Activated effector memory CD4-positive, alpha-beta T cell treated with anti-CD3 and anti-CD28 coated beads, Interleukin-2, amount 50 U/mL, for 16 hours (primary cell): ENCODE data around the gene EIF4E2.
"Not testable (repeated sequence)": the region's sequence is repeated elsewhere in the genome, so short reads cannot be mapped to it uniquely, and the experiment has no call there.

Experiments
- DNase-seq: peaks from one replicate; pipeline ENCODE4 v3.0.0-alpha.2; 2020

The EIF4E2 gene

DNA sequence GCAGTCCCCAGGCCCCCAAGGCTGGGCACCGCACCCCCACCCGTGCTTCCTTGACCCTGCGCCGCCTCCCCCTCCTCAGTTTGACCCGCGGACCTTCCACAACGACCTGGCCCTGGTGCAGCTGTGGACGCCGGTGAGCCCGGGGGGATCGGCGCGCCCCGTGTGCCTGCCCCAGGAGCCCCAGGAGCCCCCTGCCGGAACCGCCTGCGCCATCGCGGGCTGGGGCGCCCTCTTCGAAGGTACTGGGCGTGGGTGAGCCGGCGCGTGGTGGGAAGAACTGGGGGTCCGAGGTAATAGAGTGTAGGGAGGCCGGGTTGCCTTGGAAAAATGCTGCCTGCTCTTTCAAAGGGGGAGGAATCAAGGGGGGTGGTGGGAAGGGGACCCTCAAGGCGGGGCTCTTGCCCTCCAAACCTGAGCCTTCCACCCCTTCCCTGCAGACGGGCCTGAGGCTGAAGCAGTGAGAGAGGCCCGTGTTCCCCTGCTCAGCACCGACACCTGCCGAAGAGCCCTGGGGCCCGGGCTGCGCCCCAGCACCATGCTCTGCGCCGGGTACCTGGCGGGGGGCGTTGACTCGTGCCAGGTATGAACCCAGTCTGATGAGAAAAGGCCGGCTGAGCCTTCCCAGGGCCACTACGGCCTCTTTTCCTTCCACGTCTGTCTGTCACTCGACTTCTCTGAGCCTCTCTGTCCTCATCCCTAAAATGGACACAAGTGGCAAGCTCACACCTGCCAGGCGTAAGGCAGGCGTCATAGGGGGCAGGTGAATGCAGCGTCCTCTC, 27.7 kb upstream of the EIF4E2 start:
- no peak for DNase-seq

DNA sequence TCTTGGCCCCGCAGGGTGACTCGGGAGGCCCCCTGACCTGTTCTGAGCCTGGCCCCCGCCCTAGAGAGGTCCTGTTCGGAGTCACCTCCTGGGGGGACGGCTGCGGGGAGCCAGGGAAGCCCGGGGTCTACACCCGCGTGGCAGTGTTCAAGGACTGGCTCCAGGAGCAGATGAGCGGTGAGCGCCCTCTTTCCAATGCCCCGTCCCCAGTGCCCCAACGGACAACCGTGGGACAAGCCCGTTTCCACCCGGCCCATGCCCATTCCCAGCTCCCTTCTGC, 27.1 kb upstream of the EIF4E2 start:
- no peak for DNase-seq

DNA sequence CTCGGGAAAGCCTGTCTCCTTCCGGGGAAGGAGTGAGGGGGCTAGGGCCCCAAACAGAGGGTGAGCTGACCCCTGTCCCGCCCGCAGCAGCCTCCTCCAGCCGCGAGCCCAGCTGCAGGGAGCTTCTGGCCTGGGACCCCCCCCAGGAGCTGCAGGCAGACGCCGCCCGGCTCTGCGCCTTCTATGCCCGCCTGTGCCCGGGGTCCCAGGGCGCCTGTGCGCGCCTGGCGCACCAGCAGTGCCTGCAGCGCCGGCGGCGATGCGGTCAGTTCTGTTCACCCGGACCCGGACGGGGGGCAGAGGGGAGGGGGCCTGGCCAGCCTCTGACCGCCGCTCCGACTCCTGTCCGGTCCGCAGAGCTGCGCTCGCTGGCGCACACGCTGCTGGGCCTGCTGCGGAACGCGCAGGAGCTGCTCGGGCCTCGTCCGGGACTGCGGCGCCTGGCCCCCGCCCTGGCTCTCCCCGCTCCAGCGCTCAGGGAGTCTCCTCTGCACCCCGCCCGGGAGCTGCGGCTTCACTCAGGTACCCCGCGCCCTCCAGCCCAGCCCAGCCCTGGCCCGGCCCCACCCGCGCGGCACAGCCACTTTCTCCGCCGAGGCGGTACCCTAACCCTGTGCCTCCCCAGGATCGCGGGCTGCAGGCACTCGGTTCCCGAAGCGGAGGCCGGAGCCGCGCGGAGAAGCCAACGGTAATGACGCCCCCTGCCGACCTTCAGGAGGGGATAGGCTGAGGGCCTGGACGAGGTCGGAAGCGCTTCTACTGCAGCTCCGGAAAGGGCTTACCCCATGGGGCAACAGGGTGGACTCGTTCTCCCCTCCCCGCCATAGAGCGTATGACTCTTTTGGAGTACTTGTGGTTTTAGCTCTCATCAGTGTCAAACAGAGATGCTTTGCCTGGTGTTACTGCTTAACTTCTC, 26.5 kb upstream of the EIF4E2 start:
- peak; percentile 69 for DNase-seq

DNA sequence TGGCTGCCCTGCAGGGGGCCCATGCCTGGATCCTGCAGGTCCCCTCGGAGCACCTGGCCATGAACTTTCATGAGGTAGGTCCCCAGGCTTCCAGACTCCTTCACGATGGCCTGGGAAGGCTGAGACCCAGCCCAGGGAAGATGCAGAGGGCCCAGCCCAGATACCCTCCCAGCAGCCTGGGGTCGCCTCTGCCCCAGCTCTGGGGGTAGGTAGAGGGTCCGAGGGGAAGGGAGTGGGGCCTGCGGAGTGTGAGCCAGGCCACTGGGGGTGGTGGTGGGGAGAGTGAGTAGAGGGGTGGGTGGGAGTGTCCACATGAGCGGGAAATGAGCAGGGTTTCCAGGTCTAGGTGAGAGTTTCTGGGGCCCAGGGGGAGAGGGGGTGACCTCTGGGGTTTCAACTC, 25.7 kb upstream of the EIF4E2 start:
- no peak for DNase-seq

DNA sequence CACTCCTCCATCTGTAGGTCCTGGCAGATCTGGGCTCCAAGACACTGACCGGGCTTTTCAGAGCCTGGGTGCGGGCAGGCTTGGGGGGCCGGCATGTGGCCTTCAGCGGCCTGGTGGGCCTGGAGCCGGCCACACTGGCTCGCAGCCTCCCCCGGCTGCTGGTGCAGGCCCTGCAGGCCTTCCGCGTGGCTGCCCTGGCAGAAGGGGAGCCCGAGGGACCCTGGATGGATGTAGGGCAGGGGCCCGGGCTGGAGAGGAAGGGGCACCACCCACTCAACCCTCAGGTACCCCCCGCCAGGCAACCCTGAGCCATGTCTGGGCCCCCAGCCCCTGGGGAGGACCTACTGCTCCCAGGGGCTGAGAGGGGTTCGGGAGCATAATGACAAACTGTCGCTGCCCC, 25.3 kb upstream of the EIF4E2 start:
- no peak for DNase-seq

DNA sequence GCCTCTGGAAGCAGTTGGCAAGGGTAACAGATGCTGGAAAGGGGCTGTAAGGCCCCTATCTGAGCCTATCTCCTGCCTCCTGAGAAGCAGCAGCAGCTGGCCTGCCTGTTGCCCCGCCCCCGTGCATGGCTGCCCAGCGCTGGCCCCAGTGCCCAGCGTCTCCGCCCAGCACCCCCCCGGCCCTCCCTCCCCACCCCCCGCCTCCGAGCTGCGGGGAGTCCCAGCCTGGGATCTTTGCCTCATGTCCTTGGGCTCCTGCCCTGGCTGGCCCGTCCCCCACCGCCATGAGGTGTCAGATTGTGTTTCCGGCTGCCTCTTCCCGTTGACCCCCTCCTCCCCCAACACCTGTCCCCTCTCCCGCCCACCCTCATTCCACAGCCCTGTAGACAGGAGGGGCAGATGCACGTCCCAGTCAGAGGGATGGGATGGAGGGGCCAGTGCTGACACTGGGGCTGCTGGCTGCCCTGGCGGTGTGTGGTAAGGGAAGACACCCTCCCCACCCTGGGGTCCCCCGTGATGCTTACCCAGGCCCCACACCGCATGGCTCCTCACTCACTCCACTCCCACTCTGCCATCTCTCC, 24.6 kb upstream of the EIF4E2 start, which contains the start of gene CHRND:
Gene CHRND (plus strand): TSS at position 370 of the 581 bp plus-strand sequence. CDS start 56 bp downstream, at position 426.
- no peak for DNase-seq

DNA sequence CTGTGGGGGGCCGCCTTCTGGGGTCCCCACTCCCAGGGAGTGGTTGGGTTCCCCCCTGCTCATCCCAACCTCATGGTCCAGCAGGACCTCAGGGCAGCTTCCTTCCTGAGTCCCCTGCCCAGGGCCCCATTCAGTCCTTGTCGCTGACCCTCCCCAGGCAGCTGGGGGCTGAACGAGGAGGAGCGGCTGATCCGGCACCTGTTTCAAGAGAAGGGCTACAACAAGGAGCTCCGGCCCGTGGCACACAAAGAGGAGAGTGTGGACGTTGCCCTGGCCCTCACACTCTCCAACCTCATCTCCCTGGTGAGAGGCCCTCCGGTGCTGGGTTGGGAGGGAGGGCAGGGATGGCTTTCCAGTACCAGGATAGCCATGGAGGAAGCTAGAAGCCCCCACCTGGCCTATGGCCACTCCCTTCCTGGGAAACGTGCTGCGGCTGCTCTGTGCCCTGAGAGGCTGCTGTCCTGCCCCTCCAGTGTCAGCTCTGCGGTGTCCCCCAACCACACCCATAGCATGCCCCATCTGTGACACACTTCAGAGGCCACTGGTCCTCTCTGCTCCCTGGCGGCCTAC, 24.0 kb upstream of the EIF4E2 start:
- DNase-seq: no peak

DNA sequence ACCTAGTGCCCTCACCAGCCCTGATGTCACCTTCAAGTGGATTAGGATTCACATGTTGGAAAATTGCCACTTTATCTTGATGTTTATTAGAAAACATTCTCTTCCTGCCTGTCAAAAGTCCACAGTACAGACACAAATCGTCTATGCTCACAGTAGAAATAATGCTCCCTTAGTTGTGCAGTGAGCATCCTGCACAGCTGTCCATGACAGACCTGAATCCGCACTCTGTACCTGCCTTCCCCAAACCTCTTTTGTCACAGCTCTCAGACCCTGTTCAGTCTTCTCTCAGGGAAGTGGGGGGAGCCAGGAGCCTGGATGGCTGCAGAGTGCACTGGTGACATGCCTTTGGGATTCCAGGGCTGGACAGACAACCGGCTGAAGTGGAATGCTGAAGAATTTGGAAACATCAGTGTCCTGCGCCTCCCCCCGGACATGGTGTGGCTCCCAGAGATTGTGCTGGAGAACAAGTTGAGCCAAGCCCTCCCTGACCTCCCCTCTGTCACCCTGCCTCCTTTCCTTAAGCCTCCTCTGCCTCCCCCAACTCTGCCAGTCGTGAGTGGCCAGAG, 22.5 kb upstream of the EIF4E2 start:
- no peak for DNase-seq

DNA sequence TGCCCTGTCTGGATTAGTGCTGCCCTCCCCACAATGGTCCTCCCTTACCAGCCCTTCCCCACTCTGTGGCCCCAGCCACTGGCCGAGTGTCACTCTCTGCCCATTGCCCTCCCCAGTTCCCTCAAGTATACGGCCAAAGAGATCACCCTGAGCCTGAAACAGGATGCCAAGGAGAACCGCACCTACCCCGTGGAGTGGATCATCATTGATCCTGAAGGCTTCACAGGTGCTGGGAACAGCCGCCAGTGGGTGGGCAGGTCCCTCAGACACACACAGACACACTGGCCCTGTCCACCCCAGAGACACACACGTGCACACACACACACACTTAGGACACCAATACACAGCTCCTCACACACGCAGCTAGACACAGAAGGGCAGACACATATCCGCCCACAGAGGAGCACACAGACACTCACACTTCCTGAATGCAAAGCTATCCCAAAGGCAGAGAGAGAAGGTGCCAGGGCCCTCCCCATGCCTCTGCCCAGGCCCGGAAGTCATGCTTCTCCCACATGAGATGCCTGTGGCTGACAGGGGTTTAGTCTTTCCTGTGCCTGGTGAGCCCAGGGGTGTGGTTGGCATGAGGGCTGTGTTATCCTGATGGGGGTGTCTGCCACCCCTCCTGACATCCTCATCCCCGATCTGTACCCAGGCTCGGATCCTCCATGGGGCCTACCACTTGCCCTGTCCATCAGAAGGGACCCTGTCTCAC, 21.6 kb upstream of the EIF4E2 start:
- no peak for DNase-seq

DNA sequence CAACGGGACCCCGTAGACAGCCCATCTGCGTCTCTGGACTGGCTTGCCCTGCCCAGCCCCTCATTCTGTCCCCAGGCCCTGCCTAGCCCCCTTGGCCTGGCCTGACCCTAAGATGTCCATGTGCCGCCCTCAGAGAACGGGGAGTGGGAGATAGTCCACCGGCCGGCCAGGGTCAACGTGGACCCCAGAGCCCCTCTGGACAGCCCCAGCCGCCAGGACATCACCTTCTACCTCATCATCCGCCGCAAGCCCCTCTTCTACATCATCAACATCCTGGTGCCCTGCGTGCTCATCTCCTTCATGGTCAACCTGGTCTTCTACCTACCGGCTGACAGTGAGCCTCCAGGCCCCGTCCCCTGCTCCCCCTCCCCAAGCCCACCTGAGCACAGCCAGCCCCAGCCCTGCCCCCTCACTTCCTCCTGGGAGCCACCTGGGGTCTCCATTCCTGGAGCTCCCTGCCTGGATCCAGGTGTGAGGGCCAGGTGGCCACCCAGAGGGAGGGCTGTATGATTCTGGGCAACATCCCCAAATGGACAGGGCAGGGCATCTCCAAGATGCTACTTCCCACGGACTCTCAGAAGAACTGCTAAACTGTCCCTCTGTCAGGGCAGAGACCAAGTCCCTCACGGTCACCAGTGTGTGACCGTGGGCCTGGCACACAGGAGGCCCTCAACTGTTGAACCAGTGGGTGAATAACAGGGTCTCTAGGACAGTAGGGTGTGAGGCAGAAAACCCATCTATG, 20.5 kb upstream of the EIF4E2 start:
- DNase-seq: no peak

DNA sequence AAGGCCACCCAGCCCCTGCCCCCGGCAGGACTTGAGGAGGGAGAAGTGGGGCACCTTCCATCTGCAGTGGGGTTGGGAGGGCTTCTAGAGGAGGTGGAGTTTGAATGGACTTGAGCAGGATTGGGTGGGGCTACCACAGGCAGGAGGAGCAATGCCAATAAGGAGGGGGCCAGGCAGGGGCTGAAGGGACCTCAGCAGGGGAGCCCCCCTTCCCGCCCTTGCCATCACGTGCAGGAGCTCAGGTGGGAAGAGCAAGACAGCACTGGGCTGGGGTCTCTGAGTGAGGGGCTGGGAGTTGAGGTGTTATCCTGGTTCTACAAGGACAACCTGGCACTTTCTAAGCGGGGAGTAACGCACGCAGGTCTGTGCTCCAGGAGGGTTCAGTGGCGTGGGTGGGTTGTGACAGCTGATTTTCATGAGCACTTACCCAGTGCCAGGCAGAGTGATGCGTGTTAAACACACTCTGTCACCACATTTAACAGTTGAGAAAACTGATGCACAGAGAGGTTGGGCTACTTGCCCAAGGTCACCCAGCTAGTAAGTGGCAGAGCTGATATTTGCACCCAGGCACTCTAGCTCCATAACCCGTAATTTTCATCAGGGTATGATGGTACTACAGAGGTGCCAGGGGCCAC, 19.7 kb upstream of the EIF4E2 start:
- DNase-seq: no peak

DNA sequence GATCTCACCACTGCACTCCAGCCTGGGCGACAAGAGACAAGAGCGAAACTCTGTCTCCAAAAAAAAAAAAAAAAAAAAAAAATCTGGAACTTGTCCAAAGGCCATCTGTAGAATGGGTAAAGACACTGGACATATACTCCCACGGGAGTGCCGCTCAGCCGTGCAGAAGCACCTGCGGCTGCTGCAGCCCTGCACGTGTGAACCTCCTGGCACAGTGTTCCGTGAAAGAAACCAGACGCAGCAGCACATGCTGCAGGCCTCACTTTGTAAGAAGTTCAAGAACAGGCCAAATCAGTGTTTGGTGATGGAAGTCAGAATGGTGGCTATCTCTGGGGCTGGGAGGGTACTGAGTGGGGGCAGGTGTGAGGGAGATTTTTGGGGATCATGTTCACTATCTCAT, 18.1 kb upstream of the EIF4E2 start:
- DNase-seq: no peak

DNA sequence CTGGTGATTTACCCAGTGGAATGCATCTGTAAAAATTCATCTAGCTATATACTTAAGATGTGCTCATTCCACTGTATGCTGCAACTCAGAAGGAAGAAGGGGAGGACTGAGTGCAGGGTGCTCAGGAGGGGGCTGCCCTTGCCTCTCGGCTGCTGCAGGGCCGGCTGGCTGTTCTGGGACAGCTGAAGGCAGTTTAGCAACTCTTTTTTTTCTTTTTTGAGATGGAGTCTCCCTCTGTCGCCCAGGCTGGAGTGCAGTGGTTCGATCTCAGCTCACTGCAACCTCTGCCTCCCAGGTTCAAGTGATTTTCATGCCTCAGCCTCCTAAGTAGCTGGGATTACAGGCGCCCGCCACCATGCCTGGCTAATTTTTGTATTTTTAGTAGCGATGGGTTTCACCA, 17.7 kb upstream of the EIF4E2 start:
- DNase-seq: not testable (repeated sequence)

DNA sequence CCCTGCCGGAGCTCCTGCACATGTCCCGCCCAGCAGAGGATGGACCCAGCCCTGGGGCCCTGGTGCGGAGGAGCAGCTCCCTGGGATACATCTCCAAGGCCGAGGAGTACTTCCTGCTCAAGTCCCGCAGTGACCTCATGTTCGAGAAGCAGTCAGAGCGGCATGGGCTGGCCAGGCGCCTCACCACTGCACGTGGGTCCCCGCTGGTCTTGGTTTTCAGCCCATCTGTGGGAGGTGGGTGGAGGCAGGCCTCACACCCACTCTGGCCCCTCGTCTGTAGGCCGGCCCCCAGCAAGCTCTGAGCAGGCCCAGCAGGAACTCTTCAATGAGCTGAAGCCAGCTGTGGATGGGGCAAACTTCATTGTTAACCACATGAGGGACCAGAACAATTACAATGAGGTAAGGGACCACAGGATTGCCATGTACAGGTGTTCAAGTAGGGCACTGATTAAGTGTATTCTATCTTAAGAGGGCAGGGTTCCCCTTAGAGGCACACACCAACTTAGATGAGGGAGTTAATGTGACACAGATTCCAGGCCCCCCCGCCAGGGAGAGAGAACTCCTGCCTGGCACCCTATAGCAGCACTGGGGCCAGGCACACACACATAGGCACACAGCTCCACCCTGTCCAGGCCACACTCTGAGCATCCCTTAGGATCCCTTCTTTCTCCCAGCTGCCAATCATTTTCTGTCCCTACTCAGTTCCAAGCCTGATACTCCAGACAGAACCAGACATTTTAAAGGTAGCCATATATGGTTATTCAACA, 16.4 kb upstream of the EIF4E2 start:
- no peak for DNase-seq

DNA sequence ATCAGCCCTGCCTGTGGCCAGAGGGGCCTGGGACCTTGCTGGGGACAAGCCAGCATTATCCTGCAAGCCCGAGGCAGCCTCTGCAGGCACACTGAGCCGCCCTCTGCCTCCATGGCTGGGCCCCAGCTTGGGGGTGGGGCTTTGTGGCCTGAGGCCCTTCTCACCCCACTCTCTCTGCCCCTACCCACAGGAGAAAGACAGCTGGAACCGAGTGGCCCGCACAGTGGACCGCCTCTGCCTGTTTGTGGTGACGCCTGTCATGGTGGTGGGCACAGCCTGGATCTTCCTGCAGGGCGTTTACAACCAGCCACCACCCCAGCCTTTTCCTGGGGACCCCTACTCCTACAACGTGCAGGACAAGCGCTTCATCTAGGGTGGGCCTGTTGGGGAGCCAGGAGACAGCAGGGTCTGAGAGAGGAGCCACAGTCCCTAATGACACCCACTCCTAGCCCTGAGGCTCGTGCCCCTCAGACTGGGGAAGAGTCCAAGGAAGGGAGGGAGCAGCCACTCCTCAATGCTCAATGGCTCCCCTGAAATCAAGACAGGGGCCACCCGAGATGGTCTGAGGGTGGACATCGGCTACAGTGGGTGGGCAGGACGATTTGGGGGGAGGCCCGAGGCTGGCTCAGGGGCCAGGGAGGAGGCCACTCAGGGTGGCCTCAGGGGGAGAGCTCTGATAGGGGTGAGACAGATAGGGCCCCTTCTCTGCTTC, 15.4 kb upstream of the EIF4E2 start:
- no peak for DNase-seq

DNA sequence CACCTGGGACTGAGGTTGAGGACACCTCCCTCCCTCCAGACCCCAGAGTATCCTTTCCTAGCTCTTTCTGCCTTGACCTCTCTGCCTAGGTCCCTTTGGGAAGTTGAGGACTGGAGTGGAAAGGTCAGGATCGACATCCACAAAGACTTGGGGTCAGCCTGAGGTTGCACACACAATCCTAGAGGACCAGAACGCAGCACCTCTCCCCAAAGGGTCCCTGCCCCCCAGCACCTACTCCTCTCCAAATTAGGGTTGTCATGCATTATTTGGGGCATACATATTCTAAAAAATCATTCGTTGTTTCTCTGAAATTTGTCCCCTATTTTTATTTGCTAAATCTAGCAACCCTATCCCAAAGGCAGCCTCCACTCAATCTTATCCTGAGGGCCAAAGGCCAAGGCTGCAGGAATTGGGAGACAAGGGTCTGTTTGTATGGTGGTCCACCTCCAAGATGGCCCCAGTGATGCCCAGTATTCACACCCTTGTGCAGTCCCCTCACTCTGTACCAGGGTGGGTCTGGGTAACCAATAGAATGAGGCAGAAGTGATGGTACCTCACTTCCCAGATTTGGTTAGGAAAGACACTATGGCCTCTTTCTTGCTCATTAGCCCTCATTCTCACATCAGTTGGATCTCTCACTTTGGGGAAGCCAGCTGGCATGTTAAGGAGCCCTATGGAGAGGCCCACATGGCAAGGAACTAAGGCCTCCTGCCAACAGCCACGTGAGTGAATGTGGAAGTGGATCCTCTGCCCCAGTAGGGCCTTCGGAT, 14.5 kb upstream of the EIF4E2 start:
- DNase-seq: no peak

DNA sequence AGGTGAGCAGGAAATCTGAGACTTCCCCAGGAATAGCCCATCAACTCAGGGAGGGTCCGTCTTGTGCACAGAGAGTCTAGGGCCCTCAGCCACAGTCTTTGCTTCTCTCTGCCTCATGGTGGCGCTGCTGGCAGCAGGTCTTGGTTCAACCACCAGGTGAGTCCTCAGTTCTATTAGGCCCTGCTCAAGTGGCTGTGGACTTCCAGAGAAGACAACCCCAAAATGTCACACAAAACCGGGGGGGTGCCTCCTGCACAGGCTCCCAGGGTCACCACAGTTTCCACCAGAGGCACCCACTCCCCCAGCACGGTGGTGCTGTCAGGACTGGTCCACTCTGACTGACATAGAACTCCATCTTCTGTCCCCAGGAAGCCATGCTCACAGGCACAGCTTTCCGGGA, 13.4 kb upstream of the EIF4E2 start:
- DNase-seq: peak; percentile 59

DNA sequence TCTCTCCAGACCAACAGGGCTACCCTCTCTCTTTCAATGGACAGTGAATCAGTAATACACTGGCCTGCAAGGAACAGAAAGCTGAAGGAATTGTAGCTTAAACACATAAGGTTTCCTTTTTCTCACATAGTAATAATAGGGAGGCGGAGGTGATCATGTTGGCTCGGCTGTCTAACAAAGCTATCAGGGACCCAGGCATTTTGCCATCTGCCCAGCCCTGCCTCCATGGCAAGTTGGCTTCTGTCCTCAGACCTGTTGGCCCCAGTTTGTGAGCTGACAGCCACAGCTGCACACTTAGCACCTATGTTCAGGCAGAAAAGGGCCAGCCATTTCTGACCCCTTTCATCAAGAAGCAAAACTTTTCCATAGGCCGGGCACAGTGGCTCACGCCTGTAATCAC, 13.0 kb upstream of the EIF4E2 start:
- DNase-seq: no peak

DNA sequence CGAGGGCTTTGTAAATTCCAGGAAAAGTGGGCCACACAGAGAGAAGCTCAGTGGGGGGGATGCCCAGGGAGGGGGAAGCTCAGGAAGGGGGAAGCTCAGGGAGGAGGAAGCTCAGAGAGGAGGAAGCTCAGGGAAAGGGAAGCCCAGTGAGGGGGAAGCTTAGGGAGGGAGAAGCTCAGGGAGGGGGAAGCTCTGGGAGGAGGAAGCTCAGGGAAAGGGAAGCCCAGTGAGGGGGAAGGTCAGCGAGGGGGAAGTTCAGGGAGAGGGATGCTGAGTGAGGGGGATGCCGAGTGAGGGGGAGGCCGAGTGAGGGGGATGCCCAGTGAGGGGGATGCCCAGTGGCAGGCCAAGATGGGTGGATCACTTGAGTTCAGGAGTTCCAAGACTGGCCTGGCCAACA, 11.8 kb upstream of the EIF4E2 start:
- DNase-seq: no peak
